CD4-positive, alpha-beta T cell (primary cell): ENCODE data around the gene TEDC1. TPM values are rescaled to one million over a fixed set of nuclear protein-coding genes. Genes with fewer than 3 reads are reported as not detected.

ENCODE experiments used
- ATAC-seq: fragments of 200-7000 bp; cut with Tn5 transposase; one replicate; pipeline ENCODE4 v1.10.0; 2022; ENCODE audit warnings: mild to moderate bottlenecking; ENCODE audit not compliant: poor library complexity
- CTCF ChIA-PET: fragments of 350-600 bp; sonication (Branson Sonifier 250); formaldehyde crosslinking; loops from one replicate; lab custom pipeline; 2021; ENCODE audit warnings: antibody characterized with exemption, inconsistent platforms; lab: Charles Lee
- POLR2A ChIA-PET: fragments of 350-600 bp; sonication (Branson Sonifier 250); formaldehyde crosslinking; loops from one replicate; lab custom pipeline; 2021; ENCODE audit warnings: antibody characterized with exemption, inconsistent platforms; lab: Charles Lee
- DNase-seq, 14 experiments: peaks; one replicate each; pipeline ENCODE4 v3.0.0-alpha.2; 2013 to 2020; ENCODE audit warnings: mixed read lengths in 2 of 14
- H3K27ac ChIP-seq, 2 donors: one replicate each; pipeline versions ENCODE4 v1.5.1 to v1.7.0; 2013; ENCODE audit warnings: low read length in 2 of 2, low read depth in 1 of 2, mild to moderate bottlenecking in 1 of 2
- H3K27me3 ChIP-seq, 2 experiments: 1 replicate in 1 of 2; 2 replicates in 1 of 2; pipeline versions ENCODE4 v1.6.1 to v1.7.0; 2013; ENCODE audit warnings: low read length in 2 of 2, control low read depth in 1 of 2, mild to moderate bottlenecking in 1 of 2, moderate library complexity in 1 of 2; ENCODE audit not compliant: insufficient read depth in 2 of 2, control insufficient read depth in 1 of 2
- H3K36me3 ChIP-seq: one replicate; pipeline ENCODE4 v1.6.1; 2013; ENCODE audit warnings: low read length, control low read depth; ENCODE audit not compliant: insufficient read depth
- H3K4me1 ChIP-seq: one replicate; pipeline ENCODE4 v1.6.1; 2013; ENCODE audit warnings: low read length, control low read depth; ENCODE audit not compliant: insufficient read depth
- H3K4me3 ChIP-seq: one replicate; pipeline ENCODE4 v1.5.1; 2013; ENCODE audit warnings: mild to moderate bottlenecking, low read length, moderate library complexity
- H3K9me3 ChIP-seq, 2 experiments: 1 replicate in 1 of 2; 2 replicates in 1 of 2; pipeline versions ENCODE4 v1.6.1 to v1.7.0; 2013; ENCODE audit warnings: low read length in 2 of 2, mild to moderate bottlenecking in 2 of 2, control low read depth in 1 of 2, moderate library complexity in 1 of 2; ENCODE audit not compliant: control insufficient read depth in 1 of 2, insufficient read depth in 1 of 2
- H3K27ac Mint-ChIP-seq: one replicate; pipeline ENCODE4 v1.8.0; 2020; ENCODE audit warnings: mixed read lengths
- H3K27me3 Mint-ChIP-seq: one replicate; pipeline ENCODE4 v1.8.0; 2021; ENCODE audit warnings: mixed read lengths
- H3K36me3 Mint-ChIP-seq: one replicate; pipeline ENCODE4 v1.8.0; 2021; ENCODE audit warnings: low read depth, mixed read lengths
- H3K4me1 Mint-ChIP-seq: one replicate; pipeline ENCODE4 v1.8.0; 2021; ENCODE audit warnings: low read depth, mixed read lengths
- H3K4me3 Mint-ChIP-seq: one replicate; pipeline ENCODE4 v1.8.0; 2020; ENCODE audit warnings: mild to moderate bottlenecking, mixed read lengths
- H3K9me3 Mint-ChIP-seq: one replicate; pipeline ENCODE4 v1.8.0; 2020; ENCODE audit warnings: mixed read lengths
- intact Hi-C, 2 experiments: fragments of 100-400 bp; cut with DNase I in 1 of 2; cut with micrococcal nuclease in 1 of 2; formaldehyde crosslinking; loops; one replicate each; pipeline versions ENCODE4 v1.15.1 to v1.9.0; 2023 to 2025; cut with DNase I, micrococcal nuclease
- total RNA-seq, 174 experiments: library from RNA in 2 of 174; stranded (reverse) in 2 of 174; gene quantifications; one replicate each; pipeline ENCODE4 v1.2.3 and lab custom pipeline; 2021 to 2026
- TF ChIP-seq, protein P1 (sequence below): fragments of 200-600 bp; IDR thresholded peaks from one replicate; pipeline ENCODE4 v1.8.0; 2022; ENCODE audit warnings: antibody characterized with exemption, mild to moderate bottlenecking

TEDC1 gene
- total RNA-seq, 2 experiments from 2014 or later, result 102 to 108 TPM

DNA sequence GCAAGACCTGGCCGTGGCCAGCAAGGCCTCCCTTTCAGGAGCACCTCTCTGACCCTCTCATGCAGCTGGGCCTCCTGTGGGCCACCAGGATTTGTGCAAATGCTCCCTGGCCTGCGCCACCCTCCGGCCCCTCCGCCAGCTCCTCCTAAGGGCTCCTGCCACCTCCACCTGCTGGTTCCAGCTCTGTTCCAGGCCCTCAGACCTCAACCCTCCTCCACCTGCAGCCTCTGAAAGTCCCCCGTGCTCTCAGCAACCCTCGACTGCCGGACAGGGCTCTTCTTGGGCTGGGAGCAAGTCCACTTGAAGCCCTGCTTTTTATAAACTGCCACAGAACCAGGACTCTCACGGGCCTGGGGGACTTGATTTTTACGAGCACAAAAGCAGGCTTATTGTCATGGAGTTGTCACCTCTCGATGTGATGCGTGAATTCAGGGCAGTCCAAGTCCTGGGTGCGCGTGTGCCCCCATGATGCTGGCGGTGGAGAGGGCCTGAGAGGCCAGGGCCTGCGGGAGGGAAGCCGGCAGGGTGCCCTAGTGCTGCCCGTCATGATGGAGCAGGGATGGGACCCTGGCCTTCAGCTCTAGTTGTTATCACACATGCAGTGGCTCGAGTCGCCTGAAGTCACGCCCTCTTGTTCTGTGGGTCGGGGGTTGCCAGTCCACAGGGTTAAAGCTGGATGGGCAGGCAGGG lies 9.1 kb downstream of the TEDC1 start:
- TF ChIP-seq, protein P1, sequence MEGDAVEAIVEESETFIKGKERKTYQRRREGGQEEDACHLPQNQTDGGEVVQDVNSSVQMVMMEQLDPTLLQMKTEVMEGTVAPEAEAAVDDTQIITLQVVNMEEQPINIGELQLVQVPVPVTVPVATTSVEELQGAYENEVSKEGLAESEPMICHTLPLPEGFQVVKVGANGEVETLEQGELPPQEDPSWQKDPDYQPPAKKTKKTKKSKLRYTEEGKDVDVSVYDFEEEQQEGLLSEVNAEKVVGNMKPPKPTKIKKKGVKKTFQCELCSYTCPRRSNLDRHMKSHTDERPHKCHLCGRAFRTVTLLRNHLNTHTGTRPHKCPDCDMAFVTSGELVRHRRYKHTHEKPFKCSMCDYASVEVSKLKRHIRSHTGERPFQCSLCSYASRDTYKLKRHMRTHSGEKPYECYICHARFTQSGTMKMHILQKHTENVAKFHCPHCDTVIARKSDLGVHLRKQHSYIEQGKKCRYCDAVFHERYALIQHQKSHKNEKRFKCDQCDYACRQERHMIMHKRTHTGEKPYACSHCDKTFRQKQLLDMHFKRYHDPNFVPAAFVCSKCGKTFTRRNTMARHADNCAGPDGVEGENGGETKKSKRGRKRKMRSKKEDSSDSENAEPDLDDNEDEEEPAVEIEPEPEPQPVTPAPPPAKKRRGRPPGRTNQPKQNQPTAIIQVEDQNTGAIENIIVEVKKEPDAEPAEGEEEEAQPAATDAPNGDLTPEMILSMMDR, result no peak
- CTCF ChIA-PET, result interaction anchor here (2.0 kb wide), 1 partner anchor 10 kb away, joined by 6 read pairs; the partner anchor contains the start of gene TEDC1
- Histone ChIP-seq H3K4me1 (no peaks in the 10 kb centered on the region), H3K27ac (no peak overlapping the region), H3K4me3 (no peak overlapping the region), H3K9me3 (no peaks in the 10 kb centered on the region), H3K27me3 (no peaks in the 10 kb centered on the region), H3K36me3 (peaks cover 9% of the 10 kb centered on the region)
- Mint-ChIP-seq H3K4me1 (no peaks in the 10 kb centered on the region), H3K27ac (peak overlapping the region; percentile 17), H3K9me3 (no peaks in the 10 kb centered on the region), H3K4me3 (no peak overlapping the region), H3K27me3 (no peaks in the 10 kb centered on the region), H3K36me3 (no peaks in the 10 kb centered on the region)
- POLR2A ChIA-PET, result no interaction called here
- intact Hi-C loops, result no loop called here
- DNase-seq, result peak in 1 of 14 experiments; percentile 42
- no peak for ATAC-seq

DNA sequence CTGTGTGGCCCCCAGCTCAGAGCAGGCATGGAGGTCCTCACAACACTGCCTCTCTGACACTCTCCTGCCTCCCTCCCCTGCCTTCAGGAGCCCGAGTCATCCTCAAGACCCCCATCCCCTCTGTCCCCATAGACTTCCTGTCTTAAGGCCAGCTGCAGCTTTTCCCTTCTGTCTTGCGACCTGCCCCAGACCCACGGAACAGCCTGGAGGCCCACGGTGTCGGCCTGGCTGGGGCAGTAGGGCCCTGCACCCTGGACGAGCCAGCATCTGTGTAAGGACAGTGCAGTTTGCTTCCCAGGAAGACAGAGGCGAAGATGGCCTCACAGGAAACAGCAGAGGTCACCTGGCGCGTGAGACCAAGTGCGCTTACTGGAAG lies 9.7 kb downstream of the TEDC1 start:
- CTCF ChIA-PET, result interaction anchor here (2.0 kb wide), 1 partner anchor 10 kb away, joined by 6 read pairs; the partner anchor contains the start of gene TEDC1
- H3K27me3 Mint-ChIP-seq, result no peaks in the 10 kb centered on the region
- Histone ChIP-seq H3K36me3 (peaks cover 9% of the 10 kb centered on the region), H3K27ac (no peak overlapping the region), H3K9me3 (no peaks in the 10 kb centered on the region), H3K4me3 (no peak overlapping the region), H3K4me1 (no peaks in the 10 kb centered on the region), H3K27me3 (no peaks in the 10 kb centered on the region)
- no peak for ATAC-seq
- peak in 1 of 14 experiments; percentile 38 for DNase-seq
- no peaks in the 10 kb centered on the region for H3K36me3 Mint-ChIP-seq
- POLR2A ChIA-PET, result no interaction called here
- peak overlapping the region; percentile 17 for H3K27ac Mint-ChIP-seq
- H3K9me3 Mint-ChIP-seq, result no peaks in the 10 kb centered on the region
- TF ChIP-seq, protein P1, result no peak
- intact Hi-C loops, result no loop called here
- no peaks in the 10 kb centered on the region for H3K4me1 Mint-ChIP-seq
- no peak overlapping the region for H3K4me3 Mint-ChIP-seq

DNA sequence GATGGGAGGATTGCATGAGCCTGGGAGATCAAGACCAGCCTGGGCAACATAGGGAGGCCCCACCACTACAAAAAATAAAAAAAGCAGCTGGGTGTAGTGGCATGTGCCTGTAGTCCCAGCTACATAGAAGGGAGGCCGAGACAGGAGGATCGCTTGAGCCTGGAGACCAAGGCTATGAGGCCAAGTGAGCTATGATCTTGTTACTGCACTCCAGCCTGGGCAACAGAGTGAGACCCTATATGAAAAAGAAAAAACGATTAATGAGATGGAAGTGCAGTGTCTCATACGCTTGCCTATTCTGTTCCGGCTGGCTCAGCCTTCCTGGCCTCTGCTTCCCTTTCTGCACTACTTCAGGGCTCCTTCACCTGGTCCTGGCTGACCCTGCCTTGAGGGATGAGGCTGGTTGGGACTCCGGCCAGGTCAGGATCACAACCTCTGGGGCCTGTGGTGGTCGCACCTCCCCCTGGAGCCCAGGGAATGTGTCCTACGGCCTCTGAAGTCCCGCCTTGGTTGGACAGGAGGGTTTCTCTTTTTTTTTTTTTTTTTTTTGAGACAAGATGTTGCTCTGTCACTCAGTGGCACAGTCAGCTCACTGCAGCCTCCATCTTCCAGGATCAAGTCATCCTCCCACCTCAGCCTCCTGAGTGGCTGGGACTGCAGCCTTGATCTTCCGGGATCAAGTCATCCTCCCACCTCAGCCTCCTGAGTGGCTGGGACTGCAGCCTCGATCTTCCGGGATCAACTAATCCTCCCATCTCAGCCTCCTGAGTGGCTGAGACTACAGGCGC lies 10.7 kb downstream of the TEDC1 start:
- intact Hi-C loops, result no loop called here
- Histone ChIP-seq H3K36me3 (peaks cover 9% of the 10 kb centered on the region), H3K27me3 (no peaks in the 10 kb centered on the region), H3K9me3 (no peaks in the 10 kb centered on the region), H3K4me3 (no peak overlapping the region), H3K4me1 (no peaks in the 10 kb centered on the region), H3K27ac (no peak overlapping the region)
- POLR2A ChIA-PET, result no interaction called here
- Mint-ChIP-seq H3K9me3 (no peaks in the 10 kb centered on the region), H3K4me1 (no peaks in the 10 kb centered on the region), H3K27ac (peak overlapping the region; percentile 65), H3K36me3 (no peaks in the 10 kb centered on the region), H3K4me3 (no peak overlapping the region), H3K27me3 (no peaks in the 10 kb centered on the region)
- CTCF ChIA-PET, result interaction anchor here (1.7 to 2.0 kb wide), 2 partner anchors 11 to 21 kb away, joined by 5 to 6 read pairs; partner anchors contain the start of gene TEDC1
- ATAC-seq (no peak), DNase-seq (peak in 1 of 14 experiments; percentile 53)
- TF ChIP-seq, protein P1, result no peak
